ENCODE results near the gene PDZD4.

The PDZD4 gene

DNA sequence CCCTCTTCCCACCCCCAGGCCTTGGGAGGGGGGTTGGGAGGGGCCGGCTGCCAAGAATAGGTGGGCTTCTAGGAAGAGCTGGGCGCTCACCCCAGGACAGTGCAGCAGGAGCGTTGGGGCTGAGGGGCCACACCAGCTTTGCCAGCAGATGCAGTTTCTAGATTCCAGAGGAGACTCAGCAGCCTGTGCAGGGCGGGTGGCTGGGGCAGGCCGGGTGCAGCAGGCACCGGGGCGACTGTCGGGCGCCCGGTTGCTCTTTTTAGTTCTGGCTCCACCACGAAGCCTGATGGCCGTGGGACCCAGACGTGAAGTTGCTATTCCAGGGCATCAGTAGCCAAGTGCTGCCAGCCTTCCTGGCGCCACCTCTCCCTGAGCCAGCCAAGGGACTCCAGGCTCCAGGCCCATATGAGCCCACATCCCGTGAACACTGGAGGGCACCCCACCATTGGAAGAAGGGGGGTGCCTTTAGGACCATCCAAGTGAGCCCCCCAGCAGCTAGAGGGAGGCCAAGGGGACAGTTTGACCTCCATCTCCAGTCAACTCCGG, 30.1 kb downstream of the PDZD4 start:
- H3K27ac ChIP-seq = no peak overlapping the region
- H3K36me3 ChIP-seq = peaks cover 21% of the 10 kb centered on the region
- peaks cover 3 to 6% of the 10 kb centered on the region in 2 experiments for H3K4me1 ChIP-seq (ENCODE audit: control insufficient read depth in 1 of 2, insufficient read depth in 1 of 2, low read depth in 1 of 2, low read length in 1 of 2)
- no peak overlapping the region for H3K4me3 ChIP-seq (ENCODE audit: low read depth in 1 of 2, low read length in 1 of 2)
- TF ChIP-seq, protein P1, sequence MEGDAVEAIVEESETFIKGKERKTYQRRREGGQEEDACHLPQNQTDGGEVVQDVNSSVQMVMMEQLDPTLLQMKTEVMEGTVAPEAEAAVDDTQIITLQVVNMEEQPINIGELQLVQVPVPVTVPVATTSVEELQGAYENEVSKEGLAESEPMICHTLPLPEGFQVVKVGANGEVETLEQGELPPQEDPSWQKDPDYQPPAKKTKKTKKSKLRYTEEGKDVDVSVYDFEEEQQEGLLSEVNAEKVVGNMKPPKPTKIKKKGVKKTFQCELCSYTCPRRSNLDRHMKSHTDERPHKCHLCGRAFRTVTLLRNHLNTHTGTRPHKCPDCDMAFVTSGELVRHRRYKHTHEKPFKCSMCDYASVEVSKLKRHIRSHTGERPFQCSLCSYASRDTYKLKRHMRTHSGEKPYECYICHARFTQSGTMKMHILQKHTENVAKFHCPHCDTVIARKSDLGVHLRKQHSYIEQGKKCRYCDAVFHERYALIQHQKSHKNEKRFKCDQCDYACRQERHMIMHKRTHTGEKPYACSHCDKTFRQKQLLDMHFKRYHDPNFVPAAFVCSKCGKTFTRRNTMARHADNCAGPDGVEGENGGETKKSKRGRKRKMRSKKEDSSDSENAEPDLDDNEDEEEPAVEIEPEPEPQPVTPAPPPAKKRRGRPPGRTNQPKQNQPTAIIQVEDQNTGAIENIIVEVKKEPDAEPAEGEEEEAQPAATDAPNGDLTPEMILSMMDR (IDR thresholded peaks at IDR 0.05) = no peak
- peaks cover 11% of the 10 kb centered on the region for H3K27me3 ChIP-seq
- no peaks in the 10 kb centered on the region for H3K9me3 ChIP-seq

DNA sequence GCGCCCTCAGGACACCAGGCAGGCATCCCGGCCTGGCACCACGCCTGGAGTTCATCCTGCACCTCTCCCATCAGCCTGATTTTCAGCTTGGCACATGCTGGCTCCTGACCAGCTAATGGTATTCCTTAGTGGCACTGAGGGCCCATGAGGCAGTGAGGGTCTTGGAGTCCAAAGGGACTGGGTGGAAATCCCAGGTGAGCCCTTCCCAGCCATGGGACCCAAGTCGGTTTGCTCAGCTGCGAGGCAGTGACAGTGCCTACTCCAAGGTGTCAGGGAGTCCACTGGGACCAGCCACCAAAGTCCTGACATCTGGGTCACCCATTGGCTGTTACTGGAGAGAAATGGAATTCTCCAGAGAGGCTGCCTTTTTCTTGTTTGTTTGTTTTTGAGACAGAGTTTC, 31.0 kb downstream of the PDZD4 start:
- no peaks in the 10 kb centered on the region for H3K9me3 ChIP-seq
- H3K4me1 ChIP-seq (ENCODE audit: control insufficient read depth in 1 of 2, insufficient read depth in 1 of 2, low read depth in 1 of 2, low read length in 1 of 2) = peaks cover 7 to 11% of the 10 kb centered on the region in 2 experiments
- H3K4me3 ChIP-seq (ENCODE audit: low read depth in 1 of 2, low read length in 1 of 2) = no peak overlapping the region
- no peak overlapping the region for H3K27ac ChIP-seq
- TF ChIP-seq, protein P1 (IDR thresholded peaks at IDR 0.05) = no peak
- H3K27me3 ChIP-seq = peaks cover 11% of the 10 kb centered on the region
- peaks cover 21% of the 10 kb centered on the region for H3K36me3 ChIP-seq

DNA sequence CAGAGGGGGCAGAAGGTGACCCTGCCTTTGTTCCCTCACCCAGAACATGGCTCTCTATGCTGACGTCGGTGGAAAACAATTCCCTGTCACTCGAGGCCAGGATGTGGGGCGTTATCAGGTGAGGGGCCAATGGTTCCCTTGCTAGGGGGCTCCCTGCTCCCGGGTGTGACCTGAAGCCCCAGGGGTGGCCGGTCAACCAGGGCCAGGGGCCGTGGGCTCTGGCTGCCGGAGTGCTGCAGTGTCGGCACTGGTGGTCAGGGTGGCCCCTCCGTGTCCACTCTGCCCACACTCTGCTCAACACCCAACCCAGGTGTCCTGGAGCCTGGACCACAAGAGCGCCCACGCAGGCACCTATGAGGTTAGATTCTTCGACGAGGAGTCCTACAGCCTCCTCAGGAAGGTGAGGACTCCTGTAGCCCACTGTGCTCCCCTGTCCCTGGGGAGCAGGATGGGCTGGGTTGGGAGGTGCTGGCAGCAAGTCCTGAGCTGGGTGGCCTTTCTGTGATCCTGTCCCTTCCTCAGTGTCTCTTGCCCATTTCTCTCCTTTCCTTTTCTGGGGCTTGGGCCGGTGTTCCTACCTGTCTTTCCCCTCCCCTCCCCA, 32.8 kb downstream of the PDZD4 start:
- TF ChIP-seq, protein P1 (IDR thresholded peaks at IDR 0.05) = no peak
- H3K9me3 ChIP-seq = no peaks in the 10 kb centered on the region
- H3K27me3 ChIP-seq = peaks cover 7% of the 10 kb centered on the region
- peaks cover 21% of the 10 kb centered on the region for H3K36me3 ChIP-seq
- peaks cover 17 to 21% of the 10 kb centered on the region in 2 experiments for H3K4me1 ChIP-seq (ENCODE audit: control insufficient read depth in 1 of 2, insufficient read depth in 1 of 2, low read depth in 1 of 2, low read length in 1 of 2)
- H3K27ac ChIP-seq = no peak overlapping the region
- no peak overlapping the region for H3K4me3 ChIP-seq (ENCODE audit: low read depth in 1 of 2, low read length in 1 of 2)

DNA sequence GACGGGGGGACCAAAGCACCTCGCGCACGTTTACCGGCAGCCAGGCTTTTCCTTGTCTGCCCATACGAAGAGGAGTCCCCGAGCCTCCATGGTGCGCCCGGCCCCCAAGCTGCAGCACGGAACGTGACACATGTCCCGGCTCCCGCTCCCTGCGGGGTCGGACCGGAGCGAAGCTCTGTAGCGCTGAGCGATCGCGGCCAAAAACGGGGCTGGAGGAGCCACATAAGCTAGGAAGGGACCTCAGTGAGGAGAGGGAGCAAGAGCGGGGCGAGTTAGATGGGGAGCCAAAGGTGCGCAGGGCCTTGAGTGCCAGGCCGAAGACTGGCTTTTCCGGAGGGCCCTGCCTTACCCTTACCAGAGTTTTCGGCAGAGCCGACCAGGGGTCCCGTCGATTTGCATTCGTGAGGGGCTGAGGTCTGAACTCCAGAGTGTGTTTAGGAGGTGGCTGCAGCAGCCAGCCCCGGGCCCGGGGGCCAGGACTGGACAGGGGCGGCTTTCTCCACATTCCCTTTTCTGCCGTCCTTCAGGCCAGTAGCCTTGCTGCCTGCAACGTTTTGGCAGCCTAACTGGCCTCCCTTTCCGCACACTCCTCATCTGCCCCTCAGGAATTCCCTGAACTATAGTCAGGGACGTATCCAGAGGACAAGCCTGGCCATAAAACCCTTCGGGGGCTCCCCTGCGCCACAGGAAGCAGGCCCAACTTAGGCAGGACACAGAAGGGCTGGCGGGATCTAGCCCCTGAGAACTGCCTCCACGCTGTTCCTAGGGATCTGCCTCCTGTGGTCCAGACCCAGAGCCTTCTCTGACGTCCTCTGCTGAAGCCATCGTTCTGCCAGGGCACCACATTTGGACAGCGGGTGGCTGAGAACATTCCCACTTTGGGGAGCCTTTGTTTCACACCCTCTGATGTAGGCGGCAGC, 35.2 kb downstream of the PDZD4 start:
- H3K27ac ChIP-seq = peak overlapping the region; percentile 95
- H3K4me1 ChIP-seq (ENCODE audit: control insufficient read depth in 1 of 2, insufficient read depth in 1 of 2, low read depth in 1 of 2, low read length in 1 of 2) = peaks cover 21% of the 10 kb centered on the region in 2 experiments
- H3K9me3 ChIP-seq = no peaks in the 10 kb centered on the region
- H3K4me3 ChIP-seq (ENCODE audit: low read depth in 1 of 2, low read length in 1 of 2) = peak overlapping the region; percentile 78 to 79
- H3K36me3 ChIP-seq = peaks cover 22% of the 10 kb centered on the region
- H3K27me3 ChIP-seq = no peaks in the 10 kb centered on the region
- TF ChIP-seq, protein P1 (IDR thresholded peaks at IDR 0.05) = no peak

DNA sequence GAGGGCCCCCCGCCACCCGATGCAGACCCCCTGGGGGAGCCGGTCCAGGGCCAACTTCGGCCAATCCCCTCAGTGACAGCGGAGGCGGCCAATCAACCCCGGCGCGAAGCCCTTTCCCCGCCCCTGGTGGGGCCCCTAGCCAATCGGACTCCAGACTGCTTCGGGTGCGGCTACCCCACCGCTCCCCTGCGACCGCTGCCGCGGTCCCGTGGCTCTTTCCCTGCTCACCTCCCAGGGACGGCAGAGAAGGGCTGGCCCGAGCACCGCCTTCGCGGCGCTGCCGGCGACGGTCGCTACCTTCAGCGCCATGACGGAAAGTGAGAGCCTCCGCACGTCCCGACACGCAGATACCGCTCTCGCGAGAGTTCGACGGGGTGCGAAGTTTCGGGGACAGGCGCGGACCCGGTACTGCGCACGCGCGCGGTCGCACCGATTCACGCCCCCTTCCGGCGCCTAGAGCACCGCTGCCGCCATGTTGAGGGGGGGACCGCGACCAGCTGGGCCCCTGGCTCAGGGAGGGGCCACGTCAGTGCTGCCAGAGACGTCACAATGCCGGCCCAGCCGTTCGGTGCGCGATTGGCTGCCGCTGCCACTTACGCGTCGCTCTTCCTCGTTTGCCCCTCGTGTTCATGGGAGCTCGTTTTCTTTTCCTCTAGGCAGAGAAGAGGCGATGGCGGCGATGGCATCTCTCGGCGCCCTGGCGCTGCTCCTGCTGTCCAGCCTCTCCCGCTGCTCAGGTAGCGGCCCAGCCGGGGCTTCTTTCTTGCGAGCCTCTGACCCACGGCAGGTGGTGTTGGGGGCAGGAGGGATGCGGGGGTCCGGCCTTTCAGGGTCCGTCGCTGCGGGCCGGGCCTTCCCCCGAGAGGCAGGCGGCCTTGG, 36.1 kb downstream of the PDZD4 start, which contains the start of the genes IDH3G and SSR4:
Gene IDH3G, minus strand, starts transcription at position 358 of the 879 bp plus-strand sequence. Its CDS starts 49 bp downstream, at position 309.
Gene SSR4, plus strand, starts transcription at position 651 of the 879 bp plus-strand sequence. Its CDS starts 20 bp downstream, at position 671.
- H3K4me3 ChIP-seq (ENCODE audit: low read depth in 1 of 2, low read length in 1 of 2) = peak within 1 kb of the TSS; percentile 78 to 79
- H3K9me3 ChIP-seq = no peaks in the 10 kb centered on the region
- H3K27ac ChIP-seq = peak within 1 kb of the TSS; percentile 95
- H3K36me3 ChIP-seq = peaks cover 30% of the 10 kb centered on the region
- TF ChIP-seq, protein P1 (IDR thresholded peaks at IDR 0.05) = peak; percentile 7
- no peaks in the 10 kb centered on the region for H3K27me3 ChIP-seq
- H3K4me1 ChIP-seq (ENCODE audit: control insufficient read depth in 1 of 2, insufficient read depth in 1 of 2, low read depth in 1 of 2, low read length in 1 of 2) = peaks cover 21% of the 10 kb centered on the region in 2 experiments

All from neutrophil (primary cell).